OCI-LY1 (cell line): ENCODE data around the gene DYSF.

Experiments used
- H2AFZ ChIP-seq: fragments of 200-600 bp; sonication (generic), shearing (Covaris generic); 2 replicates; pipeline ENCODE4 v1.6.0; 2014; ENCODE audit warnings: antibody characterized with exemption, mild to moderate bottlenecking, low read length
- H3F3A ChIP-seq: fragments of 200-600 bp; sonication (generic), shearing (Covaris generic); 2 replicates; pipeline ENCODE4 v1.6.0; 2014; ENCODE audit warnings: mild to moderate bottlenecking, antibody characterized with exemption, low read length, moderate library complexity; ENCODE audit not compliant: insufficient read depth
- H3K27ac ChIP-seq: fragments of 200-600 bp; sonication (generic); 2 replicates; pipeline ENCODE4 v1.5.1; 2014; ENCODE audit warnings: low read length, mixed run types, mild to moderate bottlenecking, low read depth; ENCODE audit not compliant: poor library complexity, severe bottlenecking
- H3K27me3 ChIP-seq: fragments of 200-600 bp; sonication (generic); 2 replicates; pipeline ENCODE4 v1.6.0; 2014; ENCODE audit warnings: antibody characterized with exemption, mild to moderate bottlenecking, low read length, moderate library complexity; ENCODE audit not compliant: insufficient read depth
- H3K36me3 ChIP-seq: fragments of 200-600 bp; sonication (generic); 2 replicates; pipeline ENCODE4 v1.6.1; 2014; ENCODE audit warnings: mild to moderate bottlenecking, antibody characterized with exemption, low read length, moderate library complexity, mixed read lengths; ENCODE audit not compliant: insufficient read depth
- H3K4me1 ChIP-seq: fragments of 200-600 bp; sonication (generic); 2 replicates; pipeline ENCODE4 v1.5.1; 2014; ENCODE audit warnings: mild to moderate bottlenecking, low read length, moderate library complexity; ENCODE audit not compliant: insufficient read depth, severe bottlenecking
- H3K4me2 ChIP-seq: fragments of 200-600 bp; sonication (generic), shearing (Covaris generic); 2 replicates; pipeline ENCODE4 v1.6.1; 2014; ENCODE audit warnings: low read length
- H3K4me3 ChIP-seq: fragments of 200-600 bp; sonication (generic); 2 replicates; pipeline ENCODE4 v1.5.1; 2014; ENCODE audit warnings: low read length, low read depth, mild to moderate bottlenecking, mixed read lengths; ENCODE audit not compliant: poor library complexity, severe bottlenecking
- H3K79me2 ChIP-seq: fragments of 200-600 bp; shearing (Covaris generic); 2 replicates; pipeline ENCODE4 v1.6.1; 2016; ENCODE audit warnings: mixed run types, low read length, mixed read lengths; ENCODE audit not compliant: insufficient read depth
- H3K9ac ChIP-seq: fragments of 200-600 bp; sonication (generic), shearing (Covaris generic); 2 replicates; pipeline ENCODE4 v1.6.1; 2014; ENCODE audit warnings: mild to moderate bottlenecking, low read length, mixed read lengths
- H3K9me2 ChIP-seq: fragments of 200-600 bp; sonication (generic), shearing (Covaris generic); 2 replicates; pipeline ENCODE4 v1.6.1; 2014; ENCODE audit warnings: low read depth, mild to moderate bottlenecking, low read length, mixed read lengths
- H3K9me3 ChIP-seq: fragments of 200-600 bp; shearing (Covaris generic); 2 replicates; pipeline ENCODE4 v1.6.1; 2014; ENCODE audit warnings: low read length, mixed read lengths
- H4K20me1 ChIP-seq: fragments of 200-600 bp; sonication (generic), shearing (Covaris generic); 2 replicates; pipeline ENCODE4 v1.6.0; 2016; ENCODE audit warnings: mild to moderate bottlenecking, low read length; ENCODE audit not compliant: insufficient read depth
- CTCF ChIP-seq: fragments of 200-600 bp; sonication (generic), shearing (Covaris generic); IDR thresholded peaks from 2 replicates; pipeline ENCODE4 v1.5.1; 2017; ENCODE audit warnings: mild to moderate bottlenecking, antibody characterized with exemption, low read length, moderate library complexity, mixed read lengths
- EZH2 ChIP-seq: fragments of 200-600 bp; sonication (generic), shearing (Covaris generic); IDR thresholded peaks from 2 replicates; pipeline ENCODE4 v1.8.0; 2017; ENCODE audit warnings: borderline replicate concordance, mixed run types, mild to moderate bottlenecking, antibody characterized with exemption, low read length, moderate library complexity, mixed read lengths

Gene DYSF

GRCh38 chr2:71700041-71700657, 246.8 kb downstream of the DYSF start:
- no peaks in the 10 kb centered on the region for H4K20me1 ChIP-seq
- no peak overlapping the region for H3K4me3 ChIP-seq
- no peak overlapping the region for H3K4me2 ChIP-seq
- H3K9me3 ChIP-seq: no peaks in the 10 kb centered on the region
- H3K27ac ChIP-seq: no peak overlapping the region
- no peaks in the 10 kb centered on the region for H3F3A ChIP-seq
- TF ChIP-seq EZH2 (no peak), CTCF (no peak)
- H2AFZ ChIP-seq: no peak overlapping the region
- no peaks in the 10 kb centered on the region for H3K79me2 ChIP-seq
- H3K9ac ChIP-seq: no peak overlapping the region
- no peaks in the 10 kb centered on the region for H3K4me1 ChIP-seq
- no peaks in the 10 kb centered on the region for H3K9me2 ChIP-seq
- no peaks in the 10 kb centered on the region for H3K36me3 ChIP-seq
- no peaks in the 10 kb centered on the region for H3K27me3 ChIP-seq

- H3K4me3 ChIP-seq: no peak overlapping the region
- no peak for TF ChIP-seq CTCF
- no peak for TF ChIP-seq EZH2
- no peak overlapping the region for H3K4me2 ChIP-seq
- no peaks in the 10 kb centered on the region for H3K9me3 ChIP-seq
- no peaks in the 10 kb centered on the region for H3K36me3 ChIP-seq
- H4K20me1 ChIP-seq: no peaks in the 10 kb centered on the region
- no peaks in the 10 kb centered on the region for H3K79me2 ChIP-seq
- no peaks in the 10 kb centered on the region for H3K9me2 ChIP-seq
- no peak overlapping the region for H3K9ac ChIP-seq
- no peak overlapping the region for H3K27ac ChIP-seq
- no peaks in the 10 kb centered on the region for H3K4me1 ChIP-seq
- no peaks in the 10 kb centered on the region for H3F3A ChIP-seq
- no peak overlapping the region for H2AFZ ChIP-seq
- no peaks in the 10 kb centered on the region for H3K27me3 ChIP-seq
These were observed 247.5 kb downstream of the DYSF start for GRCh38 chr2:71700658-71701397.

DNA sequence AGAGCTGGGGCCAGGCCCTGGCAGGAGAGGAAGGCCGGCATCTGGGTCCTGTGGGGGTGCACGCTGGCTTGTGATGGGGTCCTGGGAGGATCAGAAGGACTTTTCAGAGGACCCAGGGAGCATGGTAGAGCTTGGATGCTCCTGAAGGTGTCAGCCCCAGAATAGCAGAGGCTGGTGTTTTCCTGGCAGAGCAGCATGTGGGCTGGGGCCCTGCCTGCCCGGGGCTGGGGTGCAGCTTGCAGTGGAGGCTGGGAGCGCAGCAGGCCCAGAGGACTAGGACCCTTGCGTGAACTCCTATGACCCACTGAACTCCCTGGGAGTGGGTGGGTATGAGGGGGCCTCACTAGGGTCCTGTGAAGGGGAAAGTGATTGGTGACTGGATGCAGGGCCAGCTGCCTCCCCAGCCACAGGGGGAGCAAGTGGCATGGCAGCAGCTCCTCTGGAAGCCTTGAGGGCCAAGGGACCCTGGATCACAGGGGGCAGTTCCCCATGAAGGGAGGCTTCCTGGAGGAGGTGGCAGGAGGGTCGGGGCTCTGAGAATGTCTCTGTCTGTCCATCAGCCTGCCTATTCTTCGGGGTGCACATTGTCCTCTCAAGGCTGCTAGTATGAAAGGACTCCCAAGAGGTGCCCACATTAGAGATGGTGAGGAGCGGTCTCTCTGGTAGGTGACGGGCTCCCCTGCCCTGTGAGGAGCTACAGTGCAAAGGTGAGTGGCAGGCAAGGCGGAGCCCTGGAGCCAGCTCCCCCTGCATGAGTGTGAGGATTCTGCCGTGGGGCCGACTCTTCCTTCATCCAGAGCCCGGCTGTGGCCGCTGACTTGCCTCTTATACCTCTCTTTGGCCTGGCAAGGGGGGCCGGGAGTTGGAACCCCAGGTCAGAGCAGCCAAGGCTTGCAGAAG, 249.0 kb downstream of the DYSF start:
- H3K4me3 ChIP-seq: no peak overlapping the region
- no peaks in the 10 kb centered on the region for H4K20me1 ChIP-seq
- no peaks in the 10 kb centered on the region for H3K79me2 ChIP-seq
- no peak for TF ChIP-seq EZH2
- no peak for TF ChIP-seq CTCF
- H3F3A ChIP-seq: no peaks in the 10 kb centered on the region
- no peak overlapping the region for H2AFZ ChIP-seq
- H3K9me2 ChIP-seq: no peaks in the 10 kb centered on the region
- H3K9ac ChIP-seq: no peak overlapping the region
- H3K4me1 ChIP-seq: no peaks in the 10 kb centered on the region
- H3K4me2 ChIP-seq: no peak overlapping the region
- no peaks in the 10 kb centered on the region for H3K36me3 ChIP-seq
- H3K9me3 ChIP-seq: no peaks in the 10 kb centered on the region
- H3K27ac ChIP-seq: no peak overlapping the region
- no peaks in the 10 kb centered on the region for H3K27me3 ChIP-seq
